ENCODE data around the gene TLDC2. TPM values are rescaled to one million over a fixed set of nuclear protein-coding genes. Genes with fewer than 3 reads are reported as not detected.
A peak's percentile ranks its signal among the peaks of the same experiment; 100 is the strongest.
"Not testable (repeated sequence)": the region's sequence is repeated elsewhere in the genome, so short reads cannot be mapped to it uniquely, and the experiment has no call there.

Gene TLDC2
- polyA plus RNA-seq, 1 donor from 2014 or later: not detected

- peaks cover 5 to 10% (median 8%) of the 10 kb centered on the region in 3 donors for H3K4me1 Mint-ChIP-seq
- H3K27ac Mint-ChIP-seq: peak overlapping the region in 1 of 3 donors; percentile 40
- H3K9me3 Mint-ChIP-seq: no peaks in the 10 kb centered on the region
- no peaks in the 10 kb centered on the region for H3K27me3 Mint-ChIP-seq
- no peak overlapping the region for H3K4me3 Mint-ChIP-seq
- peaks cover 3% of the 10 kb centered on the region for H3K36me3 Mint-ChIP-seq
Measured at GRCh38 chr20:36925234-36925633, 49.3 kb downstream of the TLDC2 start.

GRCh38 chr20:36926653-36927200 is 50.8 kb downstream of the TLDC2 start:
- H3K4me3 Mint-ChIP-seq: no peak overlapping the region
- H3K4me1 Mint-ChIP-seq: peaks cover 5 to 10% (median 8%) of the 10 kb centered on the region in 3 donors
- H3K27me3 Mint-ChIP-seq: no peaks in the 10 kb centered on the region
- no peaks in the 10 kb centered on the region for H3K9me3 Mint-ChIP-seq
- no peak overlapping the region for H3K27ac Mint-ChIP-seq
- H3K36me3 Mint-ChIP-seq: peaks cover 3% of the 10 kb centered on the region

GRCh38 chr20:36927704-36928103 is 51.8 kb downstream of the TLDC2 start:
- Mint-ChIP-seq H3K4me1 (peaks cover 5 to 10% (median 8%) of the 10 kb centered on the region in 3 donors), H3K9me3 (no peaks in the 10 kb centered on the region), H3K4me3 (no peak overlapping the region), H3K27ac (no peak overlapping the region), H3K36me3 (peaks cover 6% of the 10 kb centered on the region), H3K27me3 (no peaks in the 10 kb centered on the region)

- Mint-ChIP-seq H3K4me3 (no peak overlapping the region), H3K27me3 (no peaks in the 10 kb centered on the region), H3K36me3 (peaks cover 11% of the 10 kb centered on the region), H3K27ac (no peak overlapping the region), H3K4me1 (peaks cover 5 to 10% (median 8%) of the 10 kb centered on the region in 3 donors), H3K9me3 (no peaks in the 10 kb centered on the region)
Measured at GRCh38 chr20:36929290-36929689, 53.4 kb downstream of the TLDC2 start.

- H3K4me1 Mint-ChIP-seq: peaks cover 5 to 10% (median 8%) of the 10 kb centered on the region in 3 donors
Measured at GRCh38 chr20:36929691-36930090, 53.8 kb downstream of the TLDC2 start.

GRCh38 chr20:36932067-36932466 is 56.1 kb downstream of the TLDC2 start:
- not testable (repeated sequence) for H3K4me3 Mint-ChIP-seq, H3K27me3 Mint-ChIP-seq, H3K9me3 Mint-ChIP-seq, H3K4me1 Mint-ChIP-seq
- Mint-ChIP-seq H3K27ac (peak overlapping the region in 1 of 3 donors; percentile 87), H3K36me3 (peaks cover 12% of the 10 kb centered on the region)

More at GRCh38 chr20:36929691-36930090, 53.8 kb downstream of the TLDC2 start:
- Mint-ChIP-seq H3K27ac (no peak overlapping the region), H3K9me3 (no peaks in the 10 kb centered on the region), H3K36me3 (peaks cover 11% of the 10 kb centered on the region), H3K27me3 (no peaks in the 10 kb centered on the region), H3K4me3 (no peak overlapping the region)

- Mint-ChIP-seq H3K27me3 (no peaks in the 10 kb centered on the region), H3K36me3 (peaks cover 13% of the 10 kb centered on the region), H3K27ac (no peak overlapping the region), H3K9me3 (no peaks in the 10 kb centered on the region), H3K4me1 (peaks cover 0 to 2% (median 0%) of the 10 kb centered on the region in 3 donors), H3K4me3 (no peak overlapping the region)
Measured at GRCh38 chr20:36932476-36933426, 56.8 kb downstream of the TLDC2 start.

GRCh38 chr20:36933571-36933970 is 57.6 kb downstream of the TLDC2 start:
- not testable (repeated sequence) for H3K9me3 Mint-ChIP-seq, H3K4me3 Mint-ChIP-seq, H3K4me1 Mint-ChIP-seq, H3K27ac Mint-ChIP-seq, H3K27me3 Mint-ChIP-seq
- H3K36me3 Mint-ChIP-seq: peaks cover 13% of the 10 kb centered on the region

GRCh38 chr20:36936341-36936740 is 60.4 kb downstream of the TLDC2 start:
- H3K27me3 Mint-ChIP-seq: no peaks in the 10 kb centered on the region
- H3K27ac Mint-ChIP-seq: peak overlapping the region in 1 of 3 donors; percentile 77
- H3K4me3 Mint-ChIP-seq: no peak overlapping the region
- peaks cover 13% of the 10 kb centered on the region for H3K36me3 Mint-ChIP-seq
- no peaks in the 10 kb centered on the region for H3K9me3 Mint-ChIP-seq
- peaks cover 0 to 2% (median 2%) of the 10 kb centered on the region in 3 donors for H3K4me1 Mint-ChIP-seq

GRCh38 chr20:36936761-36937401 is 60.9 kb downstream of the TLDC2 start:
- H3K27me3 Mint-ChIP-seq, H3K9me3 Mint-ChIP-seq, H3K4me1 Mint-ChIP-seq, H3K4me3 Mint-ChIP-seq: not testable (repeated sequence)
- Mint-ChIP-seq H3K27ac (peak overlapping the region in 1 of 3 donors; percentile 77), H3K36me3 (peaks cover 13% of the 10 kb centered on the region)

- Mint-ChIP-seq H3K27me3 (no peaks in the 10 kb centered on the region), H3K9me3 (no peaks in the 10 kb centered on the region), H3K36me3 (peaks cover 12% of the 10 kb centered on the region), H3K4me3 (no peak overlapping the region), H3K27ac (no peak overlapping the region), H3K4me1 (peaks cover 0 to 2% (median 2%) of the 10 kb centered on the region in 3 donors)
Measured at GRCh38 chr20:36937402-36937770, 61.4 kb downstream of the TLDC2 start.

- no peaks in the 10 kb centered on the region for H3K27me3 Mint-ChIP-seq
Measured at GRCh38 chr20:36941401-36941835, 65.5 kb downstream of the TLDC2 start.

More at GRCh38 chr20:36941401-36941835, 65.5 kb downstream of the TLDC2 start:
- H3K4me3 Mint-ChIP-seq: no peak overlapping the region
- peaks cover 12% of the 10 kb centered on the region for H3K36me3 Mint-ChIP-seq
- peaks cover 0 to 5% (median 2%) of the 10 kb centered on the region in 3 donors for H3K4me1 Mint-ChIP-seq
- H3K9me3 Mint-ChIP-seq: no peaks in the 10 kb centered on the region
- H3K27ac Mint-ChIP-seq: peak overlapping the region in 1 of 3 donors; percentile 20
